Hepatocyte (in vitro differentiated cells): ENCODE measurements around the gene AZU1. TPM values are rescaled to one million over a fixed set of nuclear protein-coding genes. Genes with fewer than 3 reads are reported as not detected.
A peak's percentile ranks its signal among the peaks of the same experiment; 100 is the strongest.

ENCODE experiments used
- DNase-seq: peaks from one replicate; pipeline ENCODE4 v3.0.0-alpha.2; 2016; ENCODE audit warnings: low spot score
- H2AFZ ChIP-seq: fragments of 200-600 bp; sonication (generic); 2 replicates; pipeline ENCODE4 v1.6.0; 2016; ENCODE audit warnings: antibody characterized with exemption, mild to moderate bottlenecking
- H3K27ac ChIP-seq: fragments of 200-600 bp; sonication (generic); 2 replicates; pipeline ENCODE4 v1.5.1; 2016; ENCODE audit warnings: mild to moderate bottlenecking
- H3K27me3 ChIP-seq: fragments of 200-600 bp; sonication (generic); 2 replicates; pipeline ENCODE4 v1.6.1; 2016
- H3K36me3 ChIP-seq: fragments of 200-600 bp; sonication (generic); replicated peaks from 2 replicates; pipeline ENCODE4 v1.5.1; 2016; ENCODE audit warnings: low read depth; ENCODE audit not compliant: insufficient read depth
- H3K4me1 ChIP-seq: fragments of 200-600 bp; sonication (generic); 2 replicates; pipeline ENCODE4 v1.5.1; 2016; ENCODE audit warnings: mild to moderate bottlenecking, moderate library complexity; ENCODE audit not compliant: insufficient read depth
- H3K4me2 ChIP-seq: fragments of 200-600 bp; sonication (generic); 2 replicates; pipeline ENCODE4 v1.6.0; 2016
- H3K4me3 ChIP-seq: fragments of 200-600 bp; sonication (generic); 2 replicates; pipeline ENCODE4 v1.5.1; 2016; ENCODE audit warnings: mild to moderate bottlenecking
- H3K79me2 ChIP-seq: fragments of 200-600 bp; sonication (generic); 2 replicates; pipeline ENCODE4 v1.6.0; 2017; ENCODE audit warnings: mild to moderate bottlenecking
- H3K9me2 ChIP-seq: fragments of 200-600 bp; sonication (generic); replicated peaks from 2 replicates; pipeline ENCODE4 v1.6.0; 2017; ENCODE audit warnings: mild to moderate bottlenecking; ENCODE audit not compliant: insufficient read depth
- H3K9me3 ChIP-seq: fragments of 200-600 bp; sonication (generic); 2 replicates; pipeline ENCODE4 v1.5.1; 2016; ENCODE audit warnings: low read depth, mild to moderate bottlenecking
- H4K20me1 ChIP-seq: fragments of 200-600 bp; sonication (generic); 2 replicates; pipeline ENCODE4 v1.6.0; 2016; ENCODE audit warnings: mild to moderate bottlenecking; ENCODE audit not compliant: insufficient read depth, poor library complexity, severe bottlenecking
- EZH2 ChIP-seq: fragments of 200-600 bp; sonication (generic); IDR thresholded peaks from 2 replicates; pipeline ENCODE4 v1.6.1; 2016; ENCODE audit warnings: antibody characterized with exemption, mild to moderate bottlenecking, borderline replicate concordance
- EZH2phosphoT487 ChIP-seq: fragments of 200-600 bp; sonication (generic); IDR thresholded peaks from one replicate; pipeline ENCODE4 v1.6.1; 2018; ENCODE audit warnings: antibody characterized with exemption, mild to moderate bottlenecking, low read depth, moderate library complexity; ENCODE audit not compliant: unreplicated experiment, severe bottlenecking
- WGBS: methylation state at CpG from one replicate; pipeline ENCODE4 v1.1.6; 2016; ENCODE audit warnings: low lambda C conversion rate; ENCODE audit errors: missing lambda C conversion rate; 5-methylcytosine and 5-hydroxymethylcytosine counted together
- polyA plus RNA-seq: library from polyadenylated mRNA; unstranded; fragments of >200 nt; fragmentation: Nextera tagmentation; extraction: Ambion mirVana; gene quantifications from 2 replicates; pipeline ENCODE4 v1.2.1, GENCODE V29; 2016
- total RNA-seq: library from RNA; depleted of rRNA; stranded (reverse); fragments of >200 nt; gene quantifications from 2 replicates; pipeline ENCODE4 v1.2.3, GENCODE V29; 2014
- TF ChIP-seq, protein P1 (sequence below): fragments of 200-600 bp; sonication (generic); IDR thresholded peaks from 2 replicates; pipeline ENCODE4 v1.5.1; 2016; ENCODE audit warnings: antibody characterized with exemption, mild to moderate bottlenecking; ENCODE audit not compliant: poor library complexity

AZU1 gene
- not detected in 2 replicates for total RNA-seq
- 0.94 TPM in 1 of 2 replicates, not detected in the other for polyA plus RNA-seq

DNA sequence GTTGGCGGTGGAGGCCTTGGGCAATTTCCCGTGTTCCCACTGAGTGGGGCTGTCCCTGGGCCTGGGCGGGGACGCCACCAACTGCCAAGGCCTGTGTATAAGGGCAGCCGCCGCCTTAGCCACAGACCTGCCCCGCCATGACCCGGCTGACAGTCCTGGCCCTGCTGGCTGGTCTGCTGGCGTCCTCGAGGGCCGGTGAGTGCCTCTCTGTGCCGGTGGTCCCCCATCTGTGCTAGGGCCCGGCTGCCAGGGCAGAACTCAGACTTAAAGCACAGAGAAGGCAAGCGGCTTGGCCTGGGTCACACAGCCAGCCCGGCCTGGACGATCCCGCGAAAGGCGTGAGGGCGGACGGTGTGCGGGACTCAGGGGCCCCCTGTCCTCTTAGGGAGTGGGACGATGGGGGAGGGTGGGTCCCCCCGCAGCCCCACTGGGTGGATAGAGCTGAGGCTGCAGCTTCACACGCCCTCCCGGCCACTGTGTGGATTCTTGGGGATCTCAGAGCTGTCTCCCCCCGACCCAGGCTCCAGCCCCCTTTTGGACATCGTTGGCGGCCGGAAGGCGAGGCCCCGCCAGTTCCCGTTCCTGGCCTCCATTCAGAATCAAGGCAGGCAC lies at the start of gene AZU1:
TSS of gene AZU1 (plus strand) at position 128 of the 612 bp plus-strand sequence. CDS start at position 138, 10 bp downstream.
- no peaks in the 10 kb centered on the region for H3K9me3 ChIP-seq
- H3K27ac ChIP-seq = no peak within 1 kb of the TSS
- peaks cover 3% of the 10 kb centered on the region for H3K27me3 ChIP-seq
- H3K4me1 ChIP-seq = no peaks in the 10 kb centered on the region
- TF ChIP-seq EZH2 (no peak), EZH2phosphoT487 (no peak)
- TF ChIP-seq, protein P1, sequence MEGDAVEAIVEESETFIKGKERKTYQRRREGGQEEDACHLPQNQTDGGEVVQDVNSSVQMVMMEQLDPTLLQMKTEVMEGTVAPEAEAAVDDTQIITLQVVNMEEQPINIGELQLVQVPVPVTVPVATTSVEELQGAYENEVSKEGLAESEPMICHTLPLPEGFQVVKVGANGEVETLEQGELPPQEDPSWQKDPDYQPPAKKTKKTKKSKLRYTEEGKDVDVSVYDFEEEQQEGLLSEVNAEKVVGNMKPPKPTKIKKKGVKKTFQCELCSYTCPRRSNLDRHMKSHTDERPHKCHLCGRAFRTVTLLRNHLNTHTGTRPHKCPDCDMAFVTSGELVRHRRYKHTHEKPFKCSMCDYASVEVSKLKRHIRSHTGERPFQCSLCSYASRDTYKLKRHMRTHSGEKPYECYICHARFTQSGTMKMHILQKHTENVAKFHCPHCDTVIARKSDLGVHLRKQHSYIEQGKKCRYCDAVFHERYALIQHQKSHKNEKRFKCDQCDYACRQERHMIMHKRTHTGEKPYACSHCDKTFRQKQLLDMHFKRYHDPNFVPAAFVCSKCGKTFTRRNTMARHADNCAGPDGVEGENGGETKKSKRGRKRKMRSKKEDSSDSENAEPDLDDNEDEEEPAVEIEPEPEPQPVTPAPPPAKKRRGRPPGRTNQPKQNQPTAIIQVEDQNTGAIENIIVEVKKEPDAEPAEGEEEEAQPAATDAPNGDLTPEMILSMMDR = no peak
- H3K4me2 ChIP-seq = no peak within 1 kb of the TSS
- WGBS = 87% methylated on average over 20 of the region's 33 CpGs
- no peak for DNase-seq
- H3K9me2 ChIP-seq = no peaks in the 10 kb centered on the region
- H3K36me3 ChIP-seq = no peaks in the 10 kb centered on the region
- no peak within 1 kb of the TSS for H3K4me3 ChIP-seq
- H2AFZ ChIP-seq = no peak within 1 kb of the TSS
- no peaks in the 10 kb centered on the region for H3K79me2 ChIP-seq
- H4K20me1 ChIP-seq = no peaks in the 10 kb centered on the region

GRCh38 chr19:778910-779653 lies 48.6 kb upstream of the AZU1 start:
- H3K9me2 ChIP-seq = no peaks in the 10 kb centered on the region
- H3K27ac ChIP-seq = peak overlapping the region; percentile 78
- H3K27me3 ChIP-seq = no peaks in the 10 kb centered on the region
- peak overlapping the region; percentile 36 for H3K4me2 ChIP-seq
- peak overlapping the region; percentile 29 for H2AFZ ChIP-seq
- peaks cover 21% of the 10 kb centered on the region for H3K79me2 ChIP-seq
- H3K4me3 ChIP-seq = no peak overlapping the region
- WGBS = 61% methylated on average over 35 of the region's 36 CpGs
- DNase-seq = peak; percentile 85
- H3K36me3 ChIP-seq = no peaks in the 10 kb centered on the region
- H3K9me3 ChIP-seq = no peaks in the 10 kb centered on the region
- TF ChIP-seq, protein P1 = no peak
- no peak for TF ChIP-seq EZH2
- no peak for TF ChIP-seq EZH2phosphoT487
- H3K4me1 ChIP-seq = peaks cover 33% of the 10 kb centered on the region
- no peaks in the 10 kb centered on the region for H4K20me1 ChIP-seq

GRCh38 chr19:780935-781334 lies 46.7 kb upstream of the AZU1 start:
- H3K36me3 ChIP-seq = no peaks in the 10 kb centered on the region
- no peak overlapping the region for H3K4me3 ChIP-seq
- TF ChIP-seq EZH2 (no peak), EZH2phosphoT487 (no peak)
- TF ChIP-seq, protein P1 = no peak
- H3K27me3 ChIP-seq = no peaks in the 10 kb centered on the region
- H3K4me2 ChIP-seq = no peak overlapping the region
- no peaks in the 10 kb centered on the region for H3K9me2 ChIP-seq
- 87% methylated on average over 9 of the region's 15 CpGs for WGBS
- H4K20me1 ChIP-seq = no peaks in the 10 kb centered on the region
- no peaks in the 10 kb centered on the region for H3K9me3 ChIP-seq
- H2AFZ ChIP-seq = no peak overlapping the region
- peaks cover 31% of the 10 kb centered on the region for H3K79me2 ChIP-seq
- peak overlapping the region; percentile 93 for H3K27ac ChIP-seq
- DNase-seq = peak; percentile 12
- H3K4me1 ChIP-seq = peaks cover 33% of the 10 kb centered on the region
